ENCODE data around the gene KLHDC7A.

GRCh38 chr1:18463984-18464664, 16.6 kb upstream of the KLHDC7A start:
- TF ChIP-seq EZH2 (IDR thresholded peaks at IDR 0.05; ENCODE audit: insufficient read depth, poor library complexity, severe bottlenecking) (no peak), EZH2phosphoT487 (IDR thresholded peaks at IDR 0.05; ENCODE audit: insufficient read depth, low read depth) (no peak)

Data from GM23248 (cell line).